Stimulated activated CD8-positive, alpha-beta memory T cell treated with anti-CD3 and anti-CD28 coated beads, Interleukin-15, amount 100 ng/mL, for 24 hours (primary cell): ENCODE data around the gene CACTIN.
A peak's percentile ranks its signal among the peaks of the same experiment; 100 is the strongest.

Experiments used
- DNase-seq: peaks from one replicate; pipeline ENCODE4 v3.0.0-alpha.2; 2020; ENCODE audit warnings: low read depth

The CACTIN gene

DNA sequence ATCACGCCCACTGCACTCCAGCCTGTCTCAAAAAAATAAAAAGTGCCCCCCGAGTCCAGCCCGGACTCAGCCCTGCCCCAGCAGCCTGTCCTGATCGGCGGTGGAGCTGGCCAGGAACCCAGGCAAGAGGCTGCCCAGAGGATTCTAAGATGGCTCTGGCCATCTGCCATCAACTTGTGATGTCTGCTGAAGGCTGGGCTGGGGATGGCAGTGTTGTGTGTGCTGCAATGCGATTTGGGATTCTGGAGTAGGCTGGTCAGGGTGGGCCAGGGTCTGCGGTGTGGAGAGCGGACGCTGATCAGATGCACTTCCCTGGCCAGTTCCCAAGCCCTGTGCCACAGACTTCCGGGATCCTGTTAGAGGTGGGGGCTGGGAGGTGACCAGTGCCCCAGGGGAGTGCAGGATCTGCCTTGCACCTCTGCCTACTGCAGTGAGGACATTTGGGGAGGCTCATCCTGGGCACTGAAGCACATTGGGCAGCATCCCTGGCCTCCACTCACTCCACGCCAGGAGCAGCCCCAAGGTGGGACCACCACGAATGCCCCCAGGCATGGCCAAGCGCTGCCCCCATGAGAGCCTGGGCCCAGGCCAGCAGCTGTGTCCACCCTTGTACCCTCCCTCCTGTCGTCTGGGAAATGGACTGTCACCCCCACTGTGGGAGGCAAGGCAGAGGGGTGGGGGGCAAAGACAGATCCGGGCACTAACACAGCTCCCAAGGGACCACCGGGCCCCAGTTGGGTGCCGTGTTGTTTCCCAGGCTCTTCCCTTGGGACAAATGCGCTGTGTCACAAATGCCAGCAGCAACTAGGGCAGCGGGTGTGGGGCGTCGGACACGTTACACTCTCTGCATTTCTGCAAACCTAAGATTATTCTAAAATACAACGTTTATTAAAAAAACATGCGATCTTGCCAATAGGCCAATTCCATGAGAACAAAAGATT, 16.5 kb downstream of the CACTIN start:
- DNase-seq = no peak

DNA sequence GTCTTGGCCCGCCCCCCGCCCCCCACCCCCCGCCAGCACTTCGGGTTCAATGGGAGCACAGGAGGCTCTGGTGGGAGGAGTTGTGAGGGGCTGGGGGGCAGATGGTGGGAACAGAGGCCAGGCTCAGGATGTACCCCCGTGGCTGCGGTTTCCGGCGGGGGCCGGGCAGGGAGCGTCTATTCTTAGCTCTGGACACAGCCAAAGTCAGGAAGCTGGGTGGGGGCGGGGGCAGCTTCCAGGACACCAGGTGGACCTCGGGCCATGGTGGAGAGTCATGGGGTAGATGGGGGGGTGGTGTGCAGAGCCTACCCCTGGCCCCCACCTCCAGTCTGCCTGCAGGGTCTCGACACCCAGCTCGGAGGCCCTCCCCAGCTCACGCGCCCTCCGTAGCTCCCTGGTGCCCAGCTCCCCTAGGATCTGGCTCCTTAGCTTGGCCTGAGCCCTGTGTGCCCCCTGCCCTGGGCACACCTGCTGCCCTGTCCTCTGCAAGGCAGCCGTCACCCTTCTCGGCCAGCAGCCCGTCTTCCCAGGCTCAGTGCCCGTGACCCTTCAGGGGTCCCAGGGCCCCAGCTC, 17.8 kb downstream of the CACTIN start:
- DNase-seq = no peak

DNA sequence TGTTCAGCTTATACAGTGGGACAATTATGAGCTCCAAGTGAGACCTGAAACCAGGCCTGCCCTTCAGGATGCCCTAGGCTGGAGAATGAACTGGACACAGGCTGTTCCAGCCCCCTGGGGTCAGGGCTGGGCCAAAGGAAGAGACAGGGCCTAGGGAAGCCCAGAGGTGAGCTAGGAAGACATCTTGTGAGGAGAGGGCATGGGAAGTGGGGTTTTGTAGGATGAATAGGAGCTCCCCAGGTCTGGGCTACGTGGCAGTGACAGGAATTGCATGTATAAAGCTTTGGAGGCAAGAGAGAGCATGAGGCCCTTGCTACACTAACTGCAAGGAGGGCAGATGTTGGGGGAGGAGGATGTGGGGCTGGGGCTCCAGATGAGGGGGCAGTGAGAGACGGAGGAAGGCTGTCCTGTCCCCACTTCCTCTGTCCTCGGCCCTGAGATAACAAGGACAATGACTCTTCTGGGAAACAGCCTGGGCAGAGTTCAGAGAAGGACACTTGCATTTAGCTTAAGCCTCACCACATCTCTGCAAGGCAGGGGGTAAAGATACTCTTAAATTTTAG, 18.4 kb downstream of the CACTIN start:
- no peak for DNase-seq

- DNase-seq = no peak
Observed at GRCh38 chr19:3607303-3608078, 19.1 kb downstream of the CACTIN start.

GRCh38 chr19:3606690-3607289, 19.8 kb downstream of the CACTIN start, which contains the start of gene TBXA2R:
Gene TBXA2R (minus strand): TSS chr19:3606875. CDS start chr19:3600634, 6,241 bp downstream.
- peak; percentile 37 for DNase-seq

- no peak for DNase-seq
Observed at GRCh38 chr19:3606174-3606689, 20.4 kb downstream of the CACTIN start.

DNA sequence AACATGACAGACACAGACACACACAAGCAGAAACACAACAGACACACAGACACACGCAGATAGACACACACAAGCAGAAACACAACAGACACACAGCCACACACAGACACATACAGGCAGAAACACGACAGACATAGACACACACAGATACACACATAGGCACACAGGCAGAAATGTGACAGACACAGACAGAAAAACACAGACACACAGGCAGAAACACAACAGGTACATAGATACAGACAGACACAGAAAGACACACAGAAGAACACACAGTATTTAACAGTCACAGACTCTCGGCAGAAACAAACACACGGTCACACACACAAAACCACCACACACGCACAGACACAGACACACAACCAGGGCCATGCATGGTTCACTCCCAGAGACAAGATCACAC, 20.8 kb downstream of the CACTIN start:
- DNase-seq = no peak

DNA sequence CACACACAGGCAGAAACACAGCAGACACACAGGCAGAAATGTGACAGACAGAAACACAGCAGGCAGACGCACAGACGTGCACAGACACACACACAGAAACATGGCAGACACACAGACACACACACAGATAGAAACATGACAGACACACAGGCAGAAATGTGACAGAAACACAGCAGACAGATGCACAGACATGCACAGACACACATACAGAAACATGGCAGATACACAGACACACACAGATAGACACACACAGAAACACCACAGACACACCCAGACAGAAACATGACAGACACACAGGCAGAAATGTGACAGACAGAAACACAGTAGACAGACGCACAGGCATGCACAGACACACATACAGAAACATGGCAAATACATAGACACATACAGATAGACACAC, 21.2 kb downstream of the CACTIN start:
- no peak for DNase-seq

DNA sequence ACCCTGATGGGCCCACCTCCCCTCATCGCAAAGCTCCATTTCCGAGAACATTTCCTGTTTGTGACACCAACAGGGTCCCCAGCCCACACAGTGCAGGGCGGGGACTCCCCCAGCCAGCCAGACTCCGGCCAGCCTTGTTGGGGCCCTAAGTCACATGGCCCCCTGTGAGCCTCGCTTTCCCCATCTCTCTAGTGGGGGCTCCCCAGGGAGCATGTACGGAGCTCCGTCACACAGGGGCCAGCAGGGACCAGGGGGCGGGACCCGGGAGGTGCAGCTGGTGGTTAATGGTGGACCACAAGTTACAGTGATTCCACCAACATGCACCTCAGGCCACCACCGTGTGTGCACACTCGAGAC, 21.6 kb downstream of the CACTIN start:
- DNase-seq = no peak

- DNase-seq = no peak
Observed at GRCh38 chr19:3604227-3604986, 22.2 kb downstream of the CACTIN start.

- no peak for DNase-seq
Observed at GRCh38 chr19:3603121-3603811, 23.3 kb downstream of the CACTIN start.

- no peak for DNase-seq
Observed at GRCh38 chr19:3601021-3601420, 25.6 kb downstream of the CACTIN start.

- no peak for DNase-seq
Observed at GRCh38 chr19:3599776-3600187, 26.8 kb downstream of the CACTIN start.

DNA sequence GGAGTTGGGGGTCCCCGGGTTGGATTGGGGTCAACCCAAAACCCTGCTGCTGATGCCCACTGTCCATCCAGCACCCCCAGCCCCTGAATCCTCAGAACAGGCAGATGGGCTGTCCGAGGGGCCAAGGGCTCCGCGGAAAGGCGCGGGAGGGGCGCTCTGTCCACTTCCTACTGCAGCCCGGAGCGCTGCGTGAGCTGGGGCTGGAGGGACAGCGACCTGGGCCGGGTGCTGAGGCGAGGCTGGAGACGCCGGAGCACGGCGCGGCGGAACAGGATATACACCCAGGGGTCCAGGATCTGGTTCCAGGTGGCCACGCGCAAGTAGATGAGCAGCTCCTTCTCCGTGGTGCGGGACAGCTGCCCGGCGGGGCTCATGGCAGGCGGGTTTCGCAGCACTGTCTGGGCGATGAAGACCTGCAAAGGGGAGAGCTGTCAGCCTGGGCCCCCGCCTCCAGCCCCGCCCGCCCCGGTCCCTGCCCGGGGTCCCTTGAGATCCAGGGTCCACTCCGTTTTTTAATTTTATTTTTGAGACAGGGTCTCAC, 31.0 kb downstream of the CACTIN start:
- no peak for DNase-seq

GRCh38 chr19:3593156-3593555, 33.4 kb downstream of the CACTIN start:
- no peak for DNase-seq

DNA sequence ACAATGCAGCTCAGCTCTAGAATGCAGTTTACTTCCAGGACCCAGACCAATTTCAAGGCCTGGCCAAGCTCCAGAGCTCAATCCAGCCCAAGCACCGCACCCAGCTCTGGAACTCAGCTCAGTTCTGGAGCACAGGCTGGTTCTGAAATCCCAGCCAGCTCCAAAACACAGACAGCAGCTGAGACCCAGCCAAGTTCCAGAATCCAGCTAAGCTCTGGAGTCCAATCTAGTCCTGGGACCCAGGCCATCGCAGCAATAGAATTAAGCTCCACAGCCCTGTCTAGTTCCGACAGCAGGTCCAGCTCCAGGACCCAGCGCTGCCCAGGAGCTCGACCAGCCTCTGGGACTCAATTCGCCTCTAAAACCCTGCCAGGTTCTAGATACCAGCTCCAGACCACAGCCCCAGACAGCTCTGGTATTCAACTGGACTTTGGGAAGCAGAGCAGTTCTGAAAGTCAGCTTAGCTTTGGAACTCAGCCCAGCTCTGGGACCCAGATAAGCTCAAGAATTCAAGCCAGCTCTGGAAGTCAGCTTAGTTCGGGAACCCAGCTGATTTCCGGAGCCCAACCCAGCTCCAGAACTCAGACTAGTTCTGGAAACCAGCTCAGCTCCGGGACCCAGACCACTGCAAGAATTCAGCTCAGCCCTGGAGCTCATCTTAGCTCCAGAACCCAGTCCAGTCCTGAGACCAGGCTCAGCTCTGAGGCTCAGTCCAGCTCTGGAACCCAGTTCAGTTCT, 34.5 kb downstream of the CACTIN start:
- no peak for DNase-seq

GRCh38 chr19:3590991-3591659, 35.5 kb downstream of the CACTIN start:
- DNase-seq = no peak

- no peak for DNase-seq
Observed at GRCh38 chr19:3589949-3590348, 36.6 kb downstream of the CACTIN start.

- no peak for DNase-seq
Observed at GRCh38 chr19:3589439-3589838, 37.2 kb downstream of the CACTIN start.
